Measurements from ENCODE around the gene ACSF2.

The ACSF2 gene

DNA sequence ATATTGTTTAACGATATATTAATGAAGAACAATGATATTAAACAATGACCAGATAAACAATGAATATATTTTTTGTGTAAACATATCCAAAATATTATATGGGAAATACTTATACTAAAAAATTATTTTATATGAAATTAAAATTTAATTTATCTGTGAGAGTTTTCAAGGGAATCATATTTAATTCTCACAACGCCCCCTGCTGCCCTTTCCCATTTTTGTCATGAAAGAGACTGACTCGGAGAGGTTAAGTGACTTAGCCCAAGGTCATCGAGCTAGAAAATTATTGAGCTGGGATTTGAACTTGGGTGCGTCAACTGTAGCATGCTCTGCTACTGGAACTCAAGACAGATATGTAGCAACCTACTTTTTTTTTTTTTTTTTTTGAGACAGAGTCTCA, 75.0 kb downstream of the ACSF2 start:
- DNase-seq (ENCODE audit: low read depth): no peak

- no peak for DNase-seq (ENCODE audit: low read depth)
Measured at GRCh38 chr17:50502301-50502990, 76.4 kb downstream of the ACSF2 start.

DNA sequence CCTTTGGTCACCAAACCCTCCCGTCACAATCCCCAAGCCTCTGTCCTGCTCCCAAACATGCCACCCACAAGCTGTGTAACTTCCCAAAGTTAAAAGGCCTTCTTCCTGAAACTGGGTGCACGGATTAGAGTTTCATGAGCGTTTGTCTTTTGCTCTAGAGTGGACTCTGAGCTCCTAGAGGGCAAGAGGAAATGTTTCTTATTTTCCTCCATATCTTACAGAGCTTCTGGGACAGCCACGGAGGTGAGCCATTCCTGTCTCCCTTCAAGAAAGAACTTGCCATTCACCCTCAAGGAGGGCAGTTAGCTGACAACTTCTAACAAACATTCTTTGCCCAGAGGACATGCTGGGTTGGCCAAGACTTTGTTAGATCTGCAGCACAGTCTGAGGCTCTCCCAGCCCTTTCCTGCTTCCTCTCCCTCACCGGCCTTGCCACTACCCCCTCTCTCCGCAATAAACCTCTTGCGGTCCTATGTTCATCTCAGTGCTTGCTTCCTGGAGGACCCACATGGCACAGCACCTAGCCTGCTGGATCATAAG, 79.6 kb downstream of the ACSF2 start:
- no peak for DNase-seq (ENCODE audit: low read depth)

GRCh38 chr17:50506298-50506697, 80.3 kb downstream of the ACSF2 start:
- no peak for DNase-seq (ENCODE audit: low read depth)

- peak; percentile 38 for DNase-seq (ENCODE audit: low read depth)
Measured at GRCh38 chr17:50507871-50508572, 82.0 kb downstream of the ACSF2 start, which contains the start of gene MYCBPAP. TSS of gene MYCBPAP (plus strand) at chr17:50508439. CDS start at chr17:50508675, 236 bp downstream.

- DNase-seq (ENCODE audit: low read depth): no peak
Measured at GRCh38 chr17:50508573-50509460, 82.8 kb downstream of the ACSF2 start.

DNA sequence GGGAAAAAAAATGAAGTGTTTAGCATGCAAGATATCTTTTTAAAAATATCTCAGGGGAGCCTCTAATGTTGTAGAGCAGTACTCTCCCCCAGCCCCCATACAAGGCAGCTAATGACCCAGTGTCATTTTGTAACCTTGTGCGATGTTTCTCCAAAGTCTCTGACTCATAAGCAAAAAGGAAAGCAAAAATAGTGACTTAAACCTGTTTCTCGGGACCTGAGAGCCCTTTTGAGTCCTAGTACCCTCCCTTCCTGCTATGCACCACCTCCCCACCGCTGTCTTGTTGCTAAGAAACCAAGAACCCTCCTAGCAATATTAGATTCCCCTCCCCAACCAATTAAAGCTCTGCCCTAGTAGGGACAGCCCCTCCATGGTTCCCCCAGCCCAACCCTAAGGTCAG, 85.0 kb downstream of the ACSF2 start:
- DNase-seq (ENCODE audit: low read depth): no peak

- no peak for DNase-seq (ENCODE audit: low read depth)
Measured at GRCh38 chr17:50513495-50513894, 87.5 kb downstream of the ACSF2 start.

DNA sequence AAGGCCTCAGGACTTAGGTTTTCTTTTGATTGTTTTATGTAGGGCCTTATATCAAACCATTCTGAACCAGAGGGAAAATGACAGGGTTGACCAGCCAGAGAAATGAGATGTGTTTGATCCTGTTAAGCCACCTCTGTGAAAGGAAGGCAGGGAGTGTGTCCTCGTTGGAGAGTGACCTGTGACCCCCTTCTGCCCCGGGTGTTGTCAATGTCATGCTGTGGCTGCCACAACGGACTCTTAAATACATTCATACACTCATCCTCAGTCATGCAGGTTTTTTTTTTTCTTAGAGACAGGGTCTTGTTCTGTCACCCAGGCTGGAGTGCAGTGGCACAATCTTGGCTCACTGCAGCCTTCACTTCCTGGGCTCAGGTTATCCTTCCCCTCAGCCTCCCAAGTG, 88.4 kb downstream of the ACSF2 start:
- DNase-seq (ENCODE audit: low read depth): no peak

GRCh38 chr17:50514936-50515702, 89.1 kb downstream of the ACSF2 start:
- DNase-seq (ENCODE audit: low read depth): no peak

- no peak for DNase-seq (ENCODE audit: low read depth)
Measured at GRCh38 chr17:50517011-50517410, 91.0 kb downstream of the ACSF2 start.

DNA sequence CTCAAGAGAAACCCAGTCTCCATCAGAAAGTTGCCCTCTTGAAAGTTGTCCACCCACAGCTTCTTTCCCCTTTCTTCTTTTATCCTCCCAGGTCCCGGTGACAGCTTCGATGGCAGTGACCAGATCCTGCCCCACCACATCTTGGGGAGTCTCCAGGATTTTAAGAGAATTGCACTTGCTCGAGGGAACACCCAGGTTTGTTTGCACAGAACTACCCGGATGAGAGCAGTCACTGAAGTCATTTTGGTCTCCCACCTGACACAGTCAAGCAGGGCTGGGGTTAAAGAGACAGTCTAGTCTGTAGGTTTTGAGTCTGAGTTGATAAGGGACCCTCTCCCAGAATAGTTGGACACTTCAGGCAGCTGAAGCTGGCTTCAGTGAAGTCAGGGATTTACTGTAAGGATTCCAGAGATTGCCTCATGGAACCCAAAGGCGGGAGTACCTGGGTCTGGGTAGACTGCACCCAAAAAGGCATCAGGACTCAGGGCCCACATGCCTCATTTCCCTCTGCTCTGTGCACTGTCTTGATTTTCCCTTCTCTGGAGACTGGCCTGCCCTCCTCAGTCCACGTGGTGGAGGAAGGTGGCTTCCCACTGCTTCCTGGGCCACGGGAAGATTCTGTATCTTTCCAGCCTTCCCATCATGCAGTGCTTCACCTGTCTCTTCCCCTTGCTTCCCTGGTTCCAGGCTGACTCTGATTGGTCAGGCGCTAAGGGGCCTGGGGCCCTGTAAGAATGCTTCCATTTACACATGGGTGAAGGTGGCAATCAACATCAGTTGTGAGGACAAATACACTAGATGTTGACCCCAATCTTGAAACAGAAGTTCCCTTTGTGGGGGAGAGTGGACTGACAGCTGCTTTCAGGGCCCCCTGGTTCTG, 91.7 kb downstream of the ACSF2 start:
- no peak for DNase-seq (ENCODE audit: low read depth)

- no peak for DNase-seq (ENCODE audit: low read depth)
Measured at GRCh38 chr17:50518384-50519023, 92.5 kb downstream of the ACSF2 start.

- DNase-seq (ENCODE audit: low read depth): no peak
Measured at GRCh38 chr17:50519141-50519834, 93.3 kb downstream of the ACSF2 start.

DNA sequence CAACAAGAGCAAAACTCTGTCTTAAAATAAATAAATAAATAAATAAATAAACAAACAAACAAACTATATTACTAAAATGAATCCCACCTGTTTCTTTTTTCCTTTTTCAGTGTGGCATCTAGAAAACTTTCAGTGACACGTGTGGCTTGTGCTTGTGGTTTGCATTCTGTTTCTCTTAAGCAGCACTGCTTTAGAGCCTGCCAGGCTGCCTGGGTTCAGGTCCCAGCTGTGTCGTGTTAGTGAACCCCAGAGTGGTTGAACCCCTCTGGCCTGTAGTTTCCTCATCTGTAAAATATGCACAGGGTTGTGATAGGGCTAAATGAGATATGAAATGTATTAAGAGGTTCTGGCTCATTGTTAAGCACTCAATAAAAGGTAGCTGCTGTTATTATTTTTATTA, 94.5 kb downstream of the ACSF2 start:
- no peak for DNase-seq (ENCODE audit: low read depth)

- no peak for DNase-seq (ENCODE audit: low read depth)
Measured at GRCh38 chr17:50521514-50521913, 95.5 kb downstream of the ACSF2 start.

DNA sequence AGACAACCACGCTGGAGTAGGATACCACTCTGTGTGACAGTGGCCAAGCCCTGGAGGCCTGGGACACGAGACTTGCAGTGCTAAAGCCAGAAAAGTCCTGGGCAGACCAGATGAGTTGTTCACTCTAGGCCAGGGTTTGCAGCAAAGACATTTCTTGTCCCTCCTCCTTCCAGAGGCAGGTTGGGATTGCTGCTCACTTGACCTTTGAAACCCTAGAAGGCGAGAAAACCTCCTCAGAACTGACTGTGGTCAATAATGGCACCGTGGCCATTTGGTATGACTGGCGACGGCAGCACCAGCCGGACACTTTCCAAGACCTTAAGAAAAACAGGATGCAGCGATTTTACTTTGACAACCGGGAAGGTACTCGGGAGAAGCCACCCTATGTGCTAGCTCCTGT, 96.7 kb downstream of the ACSF2 start:
- DNase-seq (ENCODE audit: low read depth): no peak

GRCh38 chr17:50523208-50523607, 97.2 kb downstream of the ACSF2 start:
- DNase-seq (ENCODE audit: low read depth): no peak

Data from GM04504 (cell line).